Measurements from ENCODE around the gene GRM8.

DNA sequence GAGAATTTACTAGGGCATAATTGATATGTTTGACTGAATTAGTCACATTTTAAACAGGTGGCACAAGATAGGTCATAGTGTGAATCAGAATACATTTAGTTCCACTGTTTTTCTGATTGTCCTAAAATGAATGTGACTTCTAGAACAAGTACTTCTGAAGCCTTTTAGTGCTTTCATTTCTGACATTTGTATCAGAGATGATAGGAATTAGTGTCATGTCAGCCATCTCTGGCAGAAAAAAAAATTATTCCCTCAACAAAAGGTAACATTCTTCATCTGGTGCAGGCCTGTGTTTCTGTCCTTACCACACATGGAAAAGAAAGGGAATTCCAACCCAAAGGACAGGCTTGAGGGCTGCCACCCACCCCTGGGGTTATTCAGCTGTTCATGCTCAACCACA lies 21.3 kb downstream of the GRM8 start:
- TF ChIP-seq POLR2A (IDR thresholded peaks at IDR 0.05; ENCODE audit: low read depth, low read length) = no peak
- no peak for TF ChIP-seq POLR2AphosphoS5 (IDR thresholded peaks at IDR 0.05; ENCODE audit: low read depth, low read length)
- no peak for TF ChIP-seq TAF1 (IDR thresholded peaks at IDR 0.05; ENCODE audit: borderline replicate concordance, low read depth, low read length)

All from GM12892 (cell line).